Caco-2 (cell line): ENCODE results near the gene MYO5C. TPM values are rescaled to one million over a fixed set of nuclear protein-coding genes. Genes with fewer than 3 reads are reported as not detected.

Source experiments
- BruUV-seq: library from RNA; stranded (reverse); fragments of 400-500 nt; replicated peaks from 2 replicates; lab custom pipeline; 2021; lab: Mats Ljungman, UMichigan
- CTCF ChIA-PET: fragments of 300-600 bp; sonication (Branson Sonifier 250); formaldehyde crosslinking; loops from one replicate; lab custom pipeline; 2022; ENCODE audit warnings: antibody characterized with exemption; lab: Charles Lee
- POLR2A ChIA-PET: fragments of 300-600 bp; sonication (Branson Sonifier 250); formaldehyde crosslinking; loops from one replicate; lab custom pipeline; 2022; ENCODE audit warnings: antibody characterized with exemption; lab: Charles Lee
- DNase-seq, 2 experiments: peaks; one replicate each; pipeline versions ENCODE4 v3.0.0 to v3.0.0-alpha.2; 2020 to 2022
- H3K27me3 ChIP-seq: replicated peaks from 2 replicates; pipeline ENCODE4 v1.6.0; 2011; ENCODE audit warnings: low read length; ENCODE audit not compliant: control insufficient read depth, insufficient read depth
- H3K36me3 ChIP-seq: 2 replicates; pipeline ENCODE4 v1.5.1; 2011; ENCODE audit warnings: low read length; ENCODE audit not compliant: control insufficient read depth, insufficient read depth
- H3K4me1 ChIP-seq: fragments of 250-450 bp; sonication (Bioruptor Pico); 2 replicates; pipeline ENCODE4 v1.5.1; 2020; ENCODE audit warnings: mild to moderate bottlenecking
- H3K4me3 ChIP-seq: 2 replicates; pipeline ENCODE4 v1.5.1; 2011; ENCODE audit warnings: low read depth, mild to moderate bottlenecking, control low read depth, low read length
- H3K9me3 ChIP-seq: fragments of 250-450 bp; sonication (Bioruptor Pico); 2 replicates; pipeline ENCODE4 v1.5.1; 2020; ENCODE audit warnings: mild to moderate bottlenecking, moderate library complexity
- H3K27ac Mint-ChIP-seq: one replicate; pipeline ENCODE4 v1.8.0; 2022; ENCODE audit warnings: mixed read lengths; ENCODE audit not compliant: unreplicated experiment
- H3K27me3 Mint-ChIP-seq: one replicate; pipeline ENCODE4 v1.8.0; 2022; ENCODE audit warnings: mixed read lengths; ENCODE audit not compliant: insufficient read depth, unreplicated experiment
- H3K36me3 Mint-ChIP-seq: one replicate; pipeline ENCODE4 v1.8.0; 2022; ENCODE audit warnings: mild to moderate bottlenecking, mixed read lengths; ENCODE audit not compliant: insufficient read depth, unreplicated experiment
- H3K4me1 Mint-ChIP-seq: one replicate; pipeline ENCODE4 v1.8.0; 2022; ENCODE audit warnings: low read depth, mixed read lengths; ENCODE audit not compliant: unreplicated experiment
- H3K4me3 Mint-ChIP-seq: one replicate; pipeline ENCODE4 v1.8.0; 2022; ENCODE audit warnings: mild to moderate bottlenecking, moderate library complexity, mixed read lengths; ENCODE audit not compliant: unreplicated experiment
- H3K9me3 Mint-ChIP-seq: one replicate; pipeline ENCODE4 v1.8.0; 2022; ENCODE audit warnings: mixed read lengths; ENCODE audit not compliant: unreplicated experiment
- intact Hi-C: fragments of 100-400 bp; cut with micrococcal nuclease; formaldehyde crosslinking; loops from one replicate; pipeline ENCODE4 v1.10.0; 2022; ENCODE audit not compliant: unreplicated experiment
- total RNA-seq: library from RNA; stranded (reverse); gene quantifications from 2 replicates; pipeline ENCODE4 v1.2.3, GENCODE V29; 2022
- TF ChIP-seq, protein P1 (sequence below), 2 experiments: fragments of 200-600 bp in 1 of 2; IDR thresholded peaks; 1 replicate in 1 of 2; 2 replicates in 1 of 2; pipeline versions ENCODE4 v1.5.1 to v1.8.0; 2011 to 2022; ENCODE audit warnings: antibody characterized with exemption in 1 of 2, control low read depth in 1 of 2, inconsistent platforms in 1 of 2, low read depth in 1 of 2, low read length in 1 of 2, mild to moderate bottlenecking in 1 of 2, moderate library complexity in 1 of 2; ENCODE audit not compliant: insufficient read depth in 1 of 2, severe bottlenecking in 1 of 2, unreplicated experiment in 1 of 2

The MYO5C gene
- total RNA-seq, 1 experiment from 2014 or later, result 33.5 TPM

DNA sequence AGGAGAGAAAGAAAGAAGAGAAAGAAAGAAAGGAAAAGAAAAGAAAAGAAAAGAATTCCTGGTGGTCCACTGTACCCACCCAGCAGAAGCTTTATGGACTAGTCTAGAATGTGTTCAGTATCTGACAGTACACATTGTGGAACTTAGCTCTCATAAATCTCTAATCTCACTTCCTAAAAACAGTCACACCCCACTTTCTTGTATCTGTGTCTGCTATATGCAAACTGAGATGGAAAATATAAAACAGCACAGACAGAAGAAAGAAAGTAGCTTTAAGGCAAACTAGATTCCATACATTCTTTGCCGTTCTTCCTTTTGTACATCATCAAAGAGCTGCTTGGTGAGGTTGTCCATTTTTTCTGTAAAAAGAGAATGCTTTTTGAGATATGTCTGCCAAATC is 63.3 kb downstream of the MYO5C start:
- H3K36me3 Mint-ChIP-seq, result peaks cover 4% of the 10 kb centered on the region
- H3K36me3 ChIP-seq, result no peaks in the 10 kb centered on the region

GRCh38 chr15:52230073-52230472 is 65.5 kb downstream of the MYO5C start:
- Histone ChIP-seq H3K4me1 (no peaks in the 10 kb centered on the region), H3K36me3 (peaks cover 1% of the 10 kb centered on the region; the same call in 1 of the 2 replicates), H3K4me3 (no peak overlapping the region), H3K9me3 (no peaks in the 10 kb centered on the region), H3K27me3 (no peaks in the 10 kb centered on the region)
- intact Hi-C loops, result no loop called here
- H3K36me3 Mint-ChIP-seq, result peaks cover 8% of the 10 kb centered on the region
- BruUV-seq, result no TSS peak
- peaks cover 8% of the 10 kb centered on the region for H3K4me1 Mint-ChIP-seq
- CTCF ChIA-PET, result interaction anchor here (2.0 kb wide), 1 partner anchor 13 kb away, joined by 6 read pairs; no protein-coding TSS in a partner anchor
- POLR2A ChIA-PET, result no interaction called here
- no peaks in the 10 kb centered on the region for H3K9me3 Mint-ChIP-seq
- H3K27me3 Mint-ChIP-seq, result no peaks in the 10 kb centered on the region
- TF ChIP-seq, protein P1, sequence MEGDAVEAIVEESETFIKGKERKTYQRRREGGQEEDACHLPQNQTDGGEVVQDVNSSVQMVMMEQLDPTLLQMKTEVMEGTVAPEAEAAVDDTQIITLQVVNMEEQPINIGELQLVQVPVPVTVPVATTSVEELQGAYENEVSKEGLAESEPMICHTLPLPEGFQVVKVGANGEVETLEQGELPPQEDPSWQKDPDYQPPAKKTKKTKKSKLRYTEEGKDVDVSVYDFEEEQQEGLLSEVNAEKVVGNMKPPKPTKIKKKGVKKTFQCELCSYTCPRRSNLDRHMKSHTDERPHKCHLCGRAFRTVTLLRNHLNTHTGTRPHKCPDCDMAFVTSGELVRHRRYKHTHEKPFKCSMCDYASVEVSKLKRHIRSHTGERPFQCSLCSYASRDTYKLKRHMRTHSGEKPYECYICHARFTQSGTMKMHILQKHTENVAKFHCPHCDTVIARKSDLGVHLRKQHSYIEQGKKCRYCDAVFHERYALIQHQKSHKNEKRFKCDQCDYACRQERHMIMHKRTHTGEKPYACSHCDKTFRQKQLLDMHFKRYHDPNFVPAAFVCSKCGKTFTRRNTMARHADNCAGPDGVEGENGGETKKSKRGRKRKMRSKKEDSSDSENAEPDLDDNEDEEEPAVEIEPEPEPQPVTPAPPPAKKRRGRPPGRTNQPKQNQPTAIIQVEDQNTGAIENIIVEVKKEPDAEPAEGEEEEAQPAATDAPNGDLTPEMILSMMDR (IDR thresholded peaks at IDR 0.05; ENCODE audit: insufficient read depth in 1 of 2, low read depth in 1 of 2, low read length in 1 of 2, severe bottlenecking in 1 of 2, unreplicated experiment in 1 of 2), result no peak
- no peak overlapping the region for H3K4me3 Mint-ChIP-seq
- no peak overlapping the region for H3K27ac Mint-ChIP-seq
- DNase-seq, result no peak

More for the DNA sequence above, 63.3 kb downstream of the MYO5C start:
- H3K9me3 Mint-ChIP-seq, result no peaks in the 10 kb centered on the region
- Histone ChIP-seq H3K4me1 (no peaks in the 10 kb centered on the region), H3K9me3 (no peaks in the 10 kb centered on the region), H3K4me3 (no peak overlapping the region), H3K27me3 (no peaks in the 10 kb centered on the region)
- intact Hi-C loops, result no loop called here
- DNase-seq, result no peak
- ChIA-PET POLR2A (no interaction called here), CTCF (interaction anchor here (0.6 kb wide), 1 partner anchor 24 kb away, joined by 3 read pairs; no protein-coding TSS in a partner anchor)
- H3K4me1 Mint-ChIP-seq, result peaks cover 8% of the 10 kb centered on the region
- no peak overlapping the region for H3K4me3 Mint-ChIP-seq
- H3K27me3 Mint-ChIP-seq, result no peaks in the 10 kb centered on the region
- BruUV-seq, result no TSS peak
- H3K27ac Mint-ChIP-seq, result no peak overlapping the region
- TF ChIP-seq, protein P1 (IDR thresholded peaks at IDR 0.05; ENCODE audit: insufficient read depth in 1 of 2, low read depth in 1 of 2, low read length in 1 of 2, severe bottlenecking in 1 of 2, unreplicated experiment in 1 of 2), result no peak

GRCh38 chr15:52228921-52229320 is 66.7 kb downstream of the MYO5C start:
- Mint-ChIP-seq H3K4me1 (peaks cover 8% of the 10 kb centered on the region), H3K4me3 (no peak overlapping the region), H3K9me3 (no peaks in the 10 kb centered on the region), H3K36me3 (peaks cover 8% of the 10 kb centered on the region), H3K27me3 (no peaks in the 10 kb centered on the region), H3K27ac (no peak overlapping the region)
- Histone ChIP-seq H3K27me3 (no peaks in the 10 kb centered on the region), H3K4me1 (no peaks in the 10 kb centered on the region), H3K36me3 (peaks cover 1% of the 10 kb centered on the region; the same call in 1 of the 2 replicates), H3K4me3 (no peak overlapping the region), H3K9me3 (no peaks in the 10 kb centered on the region)
- ChIA-PET POLR2A (no interaction called here), CTCF (interaction anchor here (1.3 to 2.0 kb wide), 2 partner anchors 12 to 45 kb away, joined by 4 to 6 read pairs; no protein-coding TSS in a partner anchor)
- TF ChIP-seq, protein P1 (IDR thresholded peaks at IDR 0.05; ENCODE audit: insufficient read depth in 1 of 2, low read depth in 1 of 2, low read length in 1 of 2, severe bottlenecking in 1 of 2, unreplicated experiment in 1 of 2), result no peak
- peak; percentile 64 to 71 for DNase-seq
- intact Hi-C loops, result loop anchor here (5.0 kb wide), 1 partner anchor 247 kb away; no protein-coding TSS in a partner anchor
- BruUV-seq, result no TSS peak
